ENCODE measurements around the gene NTSR1.

Gene NTSR1

DNA sequence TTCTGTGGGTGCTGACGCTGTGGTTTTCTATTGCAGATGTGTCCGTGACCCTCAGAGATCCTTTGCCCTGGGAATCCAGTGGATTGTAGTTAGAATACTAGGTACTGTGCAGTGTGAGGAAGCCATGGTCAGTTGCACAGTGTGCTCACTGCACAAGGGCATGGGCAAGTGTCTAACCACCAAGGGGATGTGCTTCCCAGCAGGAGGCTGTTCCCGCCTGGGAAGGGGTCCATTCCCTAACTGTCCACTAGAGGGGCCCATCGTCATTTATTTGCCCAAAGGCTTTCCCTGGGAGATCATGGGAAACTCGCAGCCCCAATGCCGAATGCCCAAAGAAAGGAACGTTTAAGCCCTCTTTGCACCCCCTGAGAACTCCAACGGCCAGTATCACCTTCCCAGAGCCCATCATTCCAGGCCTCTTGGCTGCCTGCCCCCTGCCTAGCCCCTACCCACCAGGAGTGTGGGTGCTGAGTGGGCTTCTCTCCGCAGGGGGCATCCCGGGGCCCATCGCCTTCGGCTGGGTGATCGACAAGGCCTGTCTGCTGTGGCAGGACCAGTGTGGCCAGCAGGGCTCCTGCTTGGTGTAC lies 40.1 kb upstream of the NTSR1 start:
- H3K4me3 ChIP-seq (IDR thresholded peaks at IDR 0.05; ENCODE audit: insufficient read depth, low read depth, low read length), result no peak overlapping the region
- H3K9ac ChIP-seq, result no peak overlapping the region
- H3K4me2 ChIP-seq, result no peak overlapping the region
- H3K79me2 ChIP-seq (ENCODE audit: insufficient read depth, low read depth), result no peaks in the 10 kb centered on the region
- no peaks in the 10 kb centered on the region for H3K27me3 ChIP-seq (ENCODE audit: insufficient read depth, low read depth)
- H3K27ac ChIP-seq, result no peak overlapping the region
- no peaks in the 10 kb centered on the region for H3K4me1 ChIP-seq (ENCODE audit: low read depth, poor library complexity, severe bottlenecking)
- no peaks in the 10 kb centered on the region for H4K20me1 ChIP-seq (ENCODE audit: insufficient read depth)
- TF ChIP-seq, protein P1, sequence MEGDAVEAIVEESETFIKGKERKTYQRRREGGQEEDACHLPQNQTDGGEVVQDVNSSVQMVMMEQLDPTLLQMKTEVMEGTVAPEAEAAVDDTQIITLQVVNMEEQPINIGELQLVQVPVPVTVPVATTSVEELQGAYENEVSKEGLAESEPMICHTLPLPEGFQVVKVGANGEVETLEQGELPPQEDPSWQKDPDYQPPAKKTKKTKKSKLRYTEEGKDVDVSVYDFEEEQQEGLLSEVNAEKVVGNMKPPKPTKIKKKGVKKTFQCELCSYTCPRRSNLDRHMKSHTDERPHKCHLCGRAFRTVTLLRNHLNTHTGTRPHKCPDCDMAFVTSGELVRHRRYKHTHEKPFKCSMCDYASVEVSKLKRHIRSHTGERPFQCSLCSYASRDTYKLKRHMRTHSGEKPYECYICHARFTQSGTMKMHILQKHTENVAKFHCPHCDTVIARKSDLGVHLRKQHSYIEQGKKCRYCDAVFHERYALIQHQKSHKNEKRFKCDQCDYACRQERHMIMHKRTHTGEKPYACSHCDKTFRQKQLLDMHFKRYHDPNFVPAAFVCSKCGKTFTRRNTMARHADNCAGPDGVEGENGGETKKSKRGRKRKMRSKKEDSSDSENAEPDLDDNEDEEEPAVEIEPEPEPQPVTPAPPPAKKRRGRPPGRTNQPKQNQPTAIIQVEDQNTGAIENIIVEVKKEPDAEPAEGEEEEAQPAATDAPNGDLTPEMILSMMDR (conservative IDR thresholded peaks at IDR 0.05; ENCODE audit: low read depth, low read length), result peak; percentile 81
- H2AFZ ChIP-seq (ENCODE audit: low read depth), result no peak overlapping the region
- no peaks in the 10 kb centered on the region for H3K36me3 ChIP-seq (ENCODE audit: insufficient read depth)

DNA sequence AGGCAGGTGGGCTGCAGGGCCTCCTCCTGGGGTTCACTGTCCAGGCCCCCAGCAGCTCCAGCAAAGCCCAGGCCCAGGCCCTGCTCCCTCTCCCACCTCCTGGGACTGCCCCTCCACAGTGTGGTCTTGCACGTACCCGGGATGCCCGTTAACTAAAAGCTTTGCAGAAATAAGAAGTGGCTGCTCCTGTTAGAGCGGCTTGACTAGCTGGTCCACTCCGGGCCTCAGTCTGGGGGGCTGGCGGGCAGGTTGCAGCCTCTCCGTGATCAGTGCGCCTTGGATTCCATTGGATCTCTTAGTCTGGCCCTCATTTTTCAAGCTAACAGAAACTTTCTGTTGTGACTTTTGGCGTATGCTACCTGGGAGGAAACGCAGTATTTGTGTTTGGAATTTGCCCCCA lies 39.4 kb upstream of the NTSR1 start:
- no peak overlapping the region for H3K9ac ChIP-seq
- H3K4me3 ChIP-seq (IDR thresholded peaks at IDR 0.05; ENCODE audit: insufficient read depth, low read depth, low read length), result no peak overlapping the region
- H3K79me2 ChIP-seq (ENCODE audit: insufficient read depth, low read depth), result no peaks in the 10 kb centered on the region
- H4K20me1 ChIP-seq (ENCODE audit: insufficient read depth), result no peaks in the 10 kb centered on the region
- no peak overlapping the region for H3K27ac ChIP-seq
- H3K27me3 ChIP-seq (ENCODE audit: insufficient read depth, low read depth), result no peaks in the 10 kb centered on the region
- no peaks in the 10 kb centered on the region for H3K4me1 ChIP-seq (ENCODE audit: low read depth, poor library complexity, severe bottlenecking)
- TF ChIP-seq, protein P1 (conservative IDR thresholded peaks at IDR 0.05; ENCODE audit: low read depth, low read length), result no peak
- no peak overlapping the region for H2AFZ ChIP-seq (ENCODE audit: low read depth)
- no peak overlapping the region for H3K4me2 ChIP-seq
- H3K36me3 ChIP-seq (ENCODE audit: insufficient read depth), result no peaks in the 10 kb centered on the region

DNA sequence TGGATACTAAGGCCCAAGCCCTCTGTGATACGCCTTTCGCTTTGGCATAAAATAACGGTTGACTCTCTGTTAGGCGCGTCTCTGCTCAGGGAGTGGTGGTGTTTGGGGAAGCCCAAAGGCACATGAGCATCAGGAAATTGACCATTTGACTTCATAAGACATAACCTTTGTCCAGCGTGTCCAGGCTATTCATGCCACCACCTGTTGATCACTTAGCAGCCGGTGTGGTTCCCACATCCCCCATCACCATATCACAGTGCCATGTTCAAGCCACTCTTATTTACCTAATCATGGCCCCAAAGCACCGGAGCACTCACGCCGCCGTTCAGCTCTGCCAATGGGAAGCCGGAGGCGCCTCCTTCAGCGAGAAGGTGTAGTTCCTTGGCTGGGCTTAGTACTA lies 38.5 kb upstream of the NTSR1 start:
- no peaks in the 10 kb centered on the region for H3K27me3 ChIP-seq (ENCODE audit: insufficient read depth, low read depth)
- H4K20me1 ChIP-seq (ENCODE audit: insufficient read depth), result no peaks in the 10 kb centered on the region
- no peak overlapping the region for H3K9ac ChIP-seq
- no peaks in the 10 kb centered on the region for H3K79me2 ChIP-seq (ENCODE audit: insufficient read depth, low read depth)
- no peak overlapping the region for H3K4me3 ChIP-seq (IDR thresholded peaks at IDR 0.05; ENCODE audit: insufficient read depth, low read depth, low read length)
- no peak overlapping the region for H3K4me2 ChIP-seq
- no peak overlapping the region for H2AFZ ChIP-seq (ENCODE audit: low read depth)
- H3K36me3 ChIP-seq (ENCODE audit: insufficient read depth), result no peaks in the 10 kb centered on the region
- no peak overlapping the region for H3K27ac ChIP-seq
- TF ChIP-seq, protein P1 (conservative IDR thresholded peaks at IDR 0.05; ENCODE audit: low read depth, low read length), result no peak
- H3K4me1 ChIP-seq (ENCODE audit: low read depth, poor library complexity, severe bottlenecking), result no peaks in the 10 kb centered on the region

DNA sequence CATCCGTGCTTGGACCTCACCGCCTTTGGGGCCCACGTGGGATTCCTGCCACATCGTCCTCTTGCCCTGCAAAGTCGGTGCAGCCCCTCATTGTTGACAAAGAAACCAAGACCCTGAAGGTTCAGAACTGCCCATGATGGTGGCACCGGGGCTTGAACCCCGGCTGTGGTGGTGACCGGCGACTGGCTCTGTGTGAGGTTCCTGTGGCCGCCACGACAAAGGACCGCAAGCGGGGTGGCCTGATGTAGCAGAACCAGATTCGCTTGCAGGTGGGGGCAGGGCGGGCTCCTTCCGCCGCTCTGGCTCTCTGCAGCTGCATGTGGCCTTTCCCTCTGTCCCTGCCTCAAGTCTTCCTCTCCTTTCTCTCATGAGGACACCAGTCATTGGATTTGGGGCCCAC lies 37.6 kb upstream of the NTSR1 start:
- Histone ChIP-seq H4K20me1 (ENCODE audit: insufficient read depth) (no peaks in the 10 kb centered on the region), H3K79me2 (ENCODE audit: insufficient read depth, low read depth) (no peaks in the 10 kb centered on the region), H3K27ac (no peak overlapping the region)

More for the DNA sequence above, 37.6 kb upstream of the NTSR1 start:
- Histone ChIP-seq H3K4me3 (IDR thresholded peaks at IDR 0.05; ENCODE audit: insufficient read depth, low read depth, low read length) (no peak overlapping the region), H3K4me1 (ENCODE audit: low read depth, poor library complexity, severe bottlenecking) (no peaks in the 10 kb centered on the region), H2AFZ (ENCODE audit: low read depth) (no peak overlapping the region), H3K4me2 (no peak overlapping the region), H3K36me3 (ENCODE audit: insufficient read depth) (no peaks in the 10 kb centered on the region), H3K27me3 (ENCODE audit: insufficient read depth, low read depth) (no peaks in the 10 kb centered on the region), H3K9ac (no peak overlapping the region)
- TF ChIP-seq, protein P1 (conservative IDR thresholded peaks at IDR 0.05; ENCODE audit: low read depth, low read length), result no peak
